GM23248 (cell line): ENCODE measurements around the gene CCHCR1.

Experiments
- EZH2 ChIP-seq: fragments of 200-600 bp; sonication (generic); IDR thresholded peaks from 2 replicates; pipeline ENCODE4 v1.6.1; 2018; ENCODE audit warnings: antibody characterized with exemption, mild to moderate bottlenecking; ENCODE audit not compliant: insufficient read depth, poor library complexity, severe bottlenecking
- EZH2phosphoT487 ChIP-seq: fragments of 200-600 bp; sonication (generic); IDR thresholded peaks from 2 replicates; pipeline ENCODE4 v1.6.1; 2018; ENCODE audit warnings: antibody characterized with exemption, moderate library complexity, mild to moderate bottlenecking, low read depth; ENCODE audit not compliant: insufficient read depth

- TF ChIP-seq EZH2phosphoT487 (no peak), EZH2 (no peak)
Measured at GRCh38 chr6:31098449-31098938, 59.1 kb downstream of the CCHCR1 start.
